MM.1S (cell line): ENCODE data around the gene NDUFV3.

Source experiments
- DNase-seq: peaks from one replicate; pipeline ENCODE4 v3.0.0-alpha.2; 2015
- H2AFZ ChIP-seq: fragments of 300-600 bp; sonication (generic); 2 replicates; pipeline ENCODE4 v1.6.0; 2016; ENCODE audit warnings: antibody characterized with exemption, low read length
- H3F3A ChIP-seq: fragments of 300-600 bp; sonication (generic); 2 replicates; pipeline ENCODE4 v1.6.1; 2016; ENCODE audit warnings: mild to moderate bottlenecking, antibody characterized with exemption, low read length, moderate library complexity, mixed read lengths; ENCODE audit not compliant: insufficient read depth
- H3K27ac ChIP-seq: fragments of 300-600 bp; sonication (generic); 2 replicates; pipeline ENCODE4 v1.5.1; 2016; ENCODE audit warnings: mild to moderate bottlenecking, low read length
- H3K27me3 ChIP-seq: fragments of 300-600 bp; sonication (generic); replicated peaks from 2 replicates; pipeline ENCODE4 v1.6.0; 2016; ENCODE audit warnings: low read length; ENCODE audit not compliant: insufficient read depth
- H3K36me3 ChIP-seq: fragments of 300-600 bp; sonication (generic); replicated peaks from 2 replicates; pipeline ENCODE4 v1.6.1; 2016; ENCODE audit warnings: mild to moderate bottlenecking, low read length, mixed read lengths; ENCODE audit not compliant: insufficient read depth
- H3K4me1 ChIP-seq: fragments of 300-600 bp; sonication (generic); 2 replicates; pipeline ENCODE4 v1.6.1; 2016; ENCODE audit warnings: low read length, mixed read lengths
- H3K4me2 ChIP-seq: fragments of 300-600 bp; sonication (generic); 2 replicates; pipeline ENCODE4 v1.6.0; 2016; ENCODE audit warnings: low read depth, low read length
- H3K4me3 ChIP-seq: fragments of 300-600 bp; sonication (generic); 2 replicates; pipeline ENCODE4 v1.5.1; 2016; ENCODE audit warnings: low read length, mixed read lengths
- H3K79me2 ChIP-seq: fragments of 300-600 bp; sonication (generic); 2 replicates; pipeline ENCODE4 v1.6.1; 2016; ENCODE audit warnings: mixed run types, low read length, mixed read lengths
- H3K9ac ChIP-seq: fragments of 300-600 bp; sonication (generic); 2 replicates; pipeline ENCODE4 v1.6.1; 2016; ENCODE audit warnings: low read length, mixed read lengths
- H3K9me2 ChIP-seq: fragments of 300-600 bp; sonication (generic); replicated peaks from 2 replicates; pipeline ENCODE4 v1.6.1; 2016; ENCODE audit warnings: mild to moderate bottlenecking, low read length, mixed read lengths; ENCODE audit not compliant: insufficient read depth
- H3K9me3 ChIP-seq: fragments of 300-600 bp; sonication (generic); replicated peaks from 2 replicates; pipeline ENCODE4 v1.6.1; 2016; ENCODE audit warnings: mild to moderate bottlenecking, low read length, mixed read lengths; ENCODE audit not compliant: insufficient read depth
- H4K20me1 ChIP-seq: fragments of 300-600 bp; sonication (generic); 2 replicates; pipeline ENCODE4 v1.6.1; 2016; ENCODE audit warnings: mild to moderate bottlenecking, low read length, moderate library complexity, mixed read lengths; ENCODE audit not compliant: insufficient read depth
- EZH2 ChIP-seq: fragments of 300-600 bp; sonication (generic); optimal IDR thresholded peaks from 2 replicates; pipeline ENCODE3; 2017; ENCODE audit warnings: low read depth, mild to moderate bottlenecking, antibody characterized with exemption, low read length, mixed read lengths
- EZH2phosphoT487 ChIP-seq: fragments of 300-600 bp; sonication (generic); IDR thresholded peaks from 2 replicates; pipeline ENCODE4 v1.6.1; 2018; ENCODE audit warnings: antibody characterized with exemption, low read length
- TF ChIP-seq, protein P1 (sequence below): fragments of 300-600 bp; sonication (generic); IDR thresholded peaks from 2 replicates; pipeline ENCODE4 v1.5.1; 2016; ENCODE audit warnings: antibody characterized with exemption, low read length, mixed read lengths

NDUFV3 gene

DNA sequence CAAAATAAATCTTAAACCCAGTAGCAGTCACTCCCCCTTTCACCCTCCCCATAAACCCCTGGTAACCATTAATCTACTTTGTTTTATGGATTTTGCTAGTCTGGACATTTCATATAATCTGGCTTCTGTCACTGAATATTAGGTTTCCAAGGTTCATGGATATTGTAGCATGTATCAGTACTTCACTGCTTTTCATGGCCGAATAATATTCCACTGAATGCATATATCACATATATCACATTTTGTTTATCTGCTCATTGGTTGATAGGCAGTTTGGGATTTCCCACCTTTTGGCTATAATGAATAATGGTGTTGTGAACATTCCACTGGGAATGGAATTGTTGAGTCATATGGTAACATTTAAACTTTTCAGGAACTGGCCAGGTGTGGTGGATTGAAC, 9.2 kb upstream of the NDUFV3 start:
- no peaks in the 10 kb centered on the region for H3K27me3 ChIP-seq
- no peak overlapping the region for H3K27ac ChIP-seq
- H3K9ac ChIP-seq = no peak overlapping the region
- no peaks in the 10 kb centered on the region for H3K9me2 ChIP-seq
- H3K9me3 ChIP-seq = no peaks in the 10 kb centered on the region
- peaks cover 3% of the 10 kb centered on the region for H3F3A ChIP-seq
- H3K4me3 ChIP-seq = no peak overlapping the region
- H3K4me1 ChIP-seq = peaks cover 6% of the 10 kb centered on the region
- TF ChIP-seq EZH2phosphoT487 (no peak), EZH2 (no peak)
- TF ChIP-seq, protein P1, sequence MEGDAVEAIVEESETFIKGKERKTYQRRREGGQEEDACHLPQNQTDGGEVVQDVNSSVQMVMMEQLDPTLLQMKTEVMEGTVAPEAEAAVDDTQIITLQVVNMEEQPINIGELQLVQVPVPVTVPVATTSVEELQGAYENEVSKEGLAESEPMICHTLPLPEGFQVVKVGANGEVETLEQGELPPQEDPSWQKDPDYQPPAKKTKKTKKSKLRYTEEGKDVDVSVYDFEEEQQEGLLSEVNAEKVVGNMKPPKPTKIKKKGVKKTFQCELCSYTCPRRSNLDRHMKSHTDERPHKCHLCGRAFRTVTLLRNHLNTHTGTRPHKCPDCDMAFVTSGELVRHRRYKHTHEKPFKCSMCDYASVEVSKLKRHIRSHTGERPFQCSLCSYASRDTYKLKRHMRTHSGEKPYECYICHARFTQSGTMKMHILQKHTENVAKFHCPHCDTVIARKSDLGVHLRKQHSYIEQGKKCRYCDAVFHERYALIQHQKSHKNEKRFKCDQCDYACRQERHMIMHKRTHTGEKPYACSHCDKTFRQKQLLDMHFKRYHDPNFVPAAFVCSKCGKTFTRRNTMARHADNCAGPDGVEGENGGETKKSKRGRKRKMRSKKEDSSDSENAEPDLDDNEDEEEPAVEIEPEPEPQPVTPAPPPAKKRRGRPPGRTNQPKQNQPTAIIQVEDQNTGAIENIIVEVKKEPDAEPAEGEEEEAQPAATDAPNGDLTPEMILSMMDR = no peak
- H3K4me2 ChIP-seq = no peak overlapping the region
- no peak overlapping the region for H2AFZ ChIP-seq
- no peaks in the 10 kb centered on the region for H4K20me1 ChIP-seq
- no peak for DNase-seq
- H3K36me3 ChIP-seq = no peaks in the 10 kb centered on the region
- peaks cover 13% of the 10 kb centered on the region for H3K79me2 ChIP-seq

DNA sequence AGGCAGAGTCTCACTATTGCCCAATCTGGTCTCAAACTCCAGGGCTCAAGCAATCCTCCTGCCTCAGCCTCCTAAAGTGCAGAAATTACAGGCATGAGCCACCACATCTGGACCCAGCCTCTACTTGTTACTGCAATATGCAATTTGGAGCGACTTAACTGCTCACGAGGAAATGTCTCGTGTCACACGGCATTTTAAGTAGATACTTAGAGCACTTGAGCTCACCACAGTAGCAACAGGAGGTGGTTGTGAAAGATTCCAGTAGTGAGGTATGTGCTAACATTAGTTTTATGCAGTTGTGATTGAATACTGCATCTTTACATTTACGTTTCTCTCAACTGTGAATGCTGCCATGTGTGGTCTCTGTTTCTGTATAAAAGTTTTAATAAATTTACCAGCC, 5.8 kb upstream of the NDUFV3 start:
- H3F3A ChIP-seq = no peaks in the 10 kb centered on the region
- H3K27me3 ChIP-seq = no peaks in the 10 kb centered on the region
- no peaks in the 10 kb centered on the region for H4K20me1 ChIP-seq
- TF ChIP-seq, protein P1 = no peak
- TF ChIP-seq EZH2phosphoT487 (no peak), EZH2 (no peak)
- H3K9me3 ChIP-seq = no peaks in the 10 kb centered on the region
- no peaks in the 10 kb centered on the region for H3K9me2 ChIP-seq
- no peaks in the 10 kb centered on the region for H3K36me3 ChIP-seq
- no peak for DNase-seq
- H2AFZ ChIP-seq = no peak overlapping the region
- no peak overlapping the region for H3K9ac ChIP-seq
- no peak overlapping the region for H3K4me3 ChIP-seq
- H3K4me1 ChIP-seq = peaks cover 2% of the 10 kb centered on the region; the same call in 1 of the 2 replicates
- no peak overlapping the region for H3K27ac ChIP-seq
- H3K79me2 ChIP-seq = no peaks in the 10 kb centered on the region
- no peak overlapping the region for H3K4me2 ChIP-seq

DNA sequence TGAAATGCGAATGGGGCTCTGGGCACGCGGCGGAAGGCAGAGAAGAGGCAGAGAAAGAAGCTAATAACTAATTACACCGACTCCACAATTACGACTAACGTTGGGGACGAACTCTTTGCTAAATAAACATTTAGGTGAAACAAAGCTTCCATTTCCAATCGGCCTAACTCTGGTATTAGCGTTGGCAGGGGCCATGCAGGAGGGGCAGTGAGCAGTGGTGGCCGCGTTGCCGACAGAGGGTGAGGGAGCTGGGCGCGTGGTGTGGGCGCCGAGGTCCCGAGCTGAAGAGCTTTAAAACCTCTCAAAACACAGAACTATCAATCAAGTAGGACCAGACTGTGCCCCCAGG, 553 bp upstream of the NDUFV3 start:
- H2AFZ ChIP-seq = peak overlapping the region; percentile 87
- H3K4me3 ChIP-seq = peak overlapping the region; percentile 91
- H3K27ac ChIP-seq = peak overlapping the region; percentile 51; the same call in 1 of the 2 replicates
- H4K20me1 ChIP-seq = no peaks in the 10 kb centered on the region
- no peaks in the 10 kb centered on the region for H3K9me2 ChIP-seq
- TF ChIP-seq EZH2 = no peak
- no peak for TF ChIP-seq EZH2phosphoT487
- TF ChIP-seq, protein P1 = no peak
- no peaks in the 10 kb centered on the region for H3K27me3 ChIP-seq
- peaks cover 9% of the 10 kb centered on the region for H3F3A ChIP-seq
- peaks cover 4% of the 10 kb centered on the region; the same call in 1 of the 2 replicates for H3K4me1 ChIP-seq
- peak overlapping the region; percentile 91 for H3K9ac ChIP-seq
- peak overlapping the region; percentile 93 for H3K4me2 ChIP-seq
- no peaks in the 10 kb centered on the region for H3K9me3 ChIP-seq
- peaks cover 29% of the 10 kb centered on the region for H3K79me2 ChIP-seq
- DNase-seq = no peak
- no peaks in the 10 kb centered on the region for H3K36me3 ChIP-seq
